ENCODE measurements around the gene LAMB1.
"Not testable (repeated sequence)": the region's sequence is repeated elsewhere in the genome, so short reads cannot be mapped to it uniquely, and the experiment has no call there.

The LAMB1 gene

DNA sequence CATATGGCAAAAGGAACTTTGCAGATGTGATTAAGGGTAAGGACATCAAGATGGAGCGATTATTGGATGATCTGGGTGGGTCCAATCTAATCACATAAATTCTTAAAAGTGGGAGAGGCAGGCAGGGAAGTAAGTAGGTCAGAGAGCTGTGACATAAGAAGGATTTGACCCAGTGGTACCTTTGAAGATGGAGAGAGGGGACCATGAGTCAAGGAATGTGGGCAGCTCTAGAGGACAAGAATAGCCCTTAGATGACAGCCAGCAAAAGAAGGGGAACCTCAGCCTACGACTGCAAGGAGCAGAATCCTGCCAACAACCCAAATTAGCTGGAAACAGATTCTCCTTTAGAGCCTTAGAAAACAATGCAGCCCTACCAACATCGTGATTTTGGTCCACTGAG lies 34.5 kb downstream of the LAMB1 start:
- no peak for DNase-seq

GRCh38 chr7:107967420-107967819 lies 35.5 kb downstream of the LAMB1 start:
- no peak for DNase-seq

DNA sequence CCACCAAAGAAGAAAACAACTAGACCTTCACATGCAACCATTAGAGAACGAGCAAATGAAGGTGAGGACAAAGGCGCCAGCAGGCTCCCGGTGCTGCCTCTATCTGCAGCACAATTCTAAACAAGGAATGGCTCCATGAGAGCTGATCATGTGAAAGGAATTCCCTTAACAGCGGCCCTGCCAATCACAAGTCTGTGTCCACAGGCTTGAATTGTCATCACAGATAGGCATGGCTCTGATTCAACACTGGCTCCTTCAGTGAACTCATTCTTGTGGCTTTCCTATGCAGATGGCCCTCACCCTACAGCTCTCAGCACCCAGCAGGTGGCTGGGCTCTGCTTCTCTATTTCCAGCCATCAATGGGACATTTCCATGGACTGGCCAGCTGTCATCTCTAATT lies 36.2 kb downstream of the LAMB1 start:
- no peak for DNase-seq

DNA sequence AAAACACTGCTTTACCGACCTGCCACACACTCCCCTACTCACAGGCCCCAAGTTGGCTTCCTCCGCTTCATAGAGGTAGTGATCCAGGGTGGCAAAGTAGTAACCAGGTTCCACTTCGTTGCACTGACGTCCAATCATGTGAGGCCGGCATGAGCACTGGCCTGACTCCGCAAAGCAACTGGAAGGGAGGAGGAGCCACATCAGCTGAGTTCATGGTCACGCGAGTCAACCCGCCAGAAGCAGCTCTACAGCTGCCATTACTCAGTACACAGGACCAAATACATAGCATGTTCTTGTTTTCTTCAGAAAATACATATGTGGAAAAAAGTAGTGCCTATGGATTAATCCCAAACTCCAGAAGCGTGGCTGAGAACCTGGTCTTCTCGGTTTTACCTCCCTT lies 38.5 kb downstream of the LAMB1 start:
- no peak for DNase-seq

- no peak for DNase-seq
Observed at GRCh38 chr7:107962817-107963216, 40.1 kb downstream of the LAMB1 start.

GRCh38 chr7:107961405-107961804 lies 41.6 kb downstream of the LAMB1 start:
- DNase-seq: no peak

DNA sequence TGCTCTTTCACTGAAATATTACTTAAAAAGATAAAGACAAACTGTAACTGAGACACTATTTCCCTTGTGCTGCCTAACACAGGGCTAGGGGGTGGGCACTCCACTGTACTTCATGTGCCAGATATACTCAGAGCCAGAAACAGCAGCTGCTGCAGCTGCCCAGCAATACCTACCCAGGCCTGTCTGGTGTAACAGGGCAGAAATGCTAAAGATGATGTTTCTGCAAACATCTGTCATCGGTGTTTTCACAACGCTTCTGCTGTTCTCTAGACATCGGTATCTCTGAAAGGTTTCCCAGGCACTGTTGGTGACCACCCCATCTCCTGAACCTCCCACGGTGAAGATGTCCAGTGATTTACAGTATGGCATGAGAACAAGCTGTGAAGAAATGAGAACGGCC lies 42.7 kb downstream of the LAMB1 start:
- DNase-seq: no peak

- no peak for DNase-seq
Observed at GRCh38 chr7:107959527-107959898, 43.4 kb downstream of the LAMB1 start.

DNA sequence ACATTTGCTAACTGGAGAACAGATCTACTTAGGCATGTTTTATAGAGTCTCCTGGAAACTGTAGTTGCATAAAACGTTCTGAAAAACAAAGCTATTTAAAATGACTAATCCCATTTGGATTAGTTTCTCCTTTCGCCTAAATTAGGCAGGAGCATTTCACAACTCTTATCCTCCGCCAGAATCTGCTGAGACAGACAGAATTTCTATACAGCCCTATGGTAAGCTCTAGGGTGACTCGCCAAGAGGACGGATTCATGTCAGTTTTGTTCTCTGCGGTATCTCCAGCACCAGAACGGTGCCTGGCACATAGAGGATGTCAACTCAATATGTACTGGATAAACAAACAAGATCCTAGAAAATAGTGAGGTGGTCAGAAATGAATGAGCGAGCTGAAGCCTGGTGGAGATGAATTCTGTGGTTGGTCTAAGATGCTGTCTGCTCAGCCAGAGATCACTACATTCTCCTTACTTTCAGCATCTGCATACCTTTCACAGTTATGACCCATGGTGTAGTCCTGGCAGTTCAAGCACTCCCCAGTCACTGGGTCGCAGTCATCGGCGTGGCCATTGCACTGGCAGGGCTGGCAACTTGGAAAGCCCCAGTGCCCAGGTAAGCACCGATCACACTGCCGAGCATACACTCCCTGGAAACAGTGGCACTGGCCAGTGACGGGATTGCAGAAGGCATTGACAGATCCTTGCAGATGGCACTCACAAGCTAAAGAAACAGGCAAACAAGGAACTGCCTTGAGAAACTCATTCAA lies 44.0 kb downstream of the LAMB1 start:
- DNase-seq: no peak

DNA sequence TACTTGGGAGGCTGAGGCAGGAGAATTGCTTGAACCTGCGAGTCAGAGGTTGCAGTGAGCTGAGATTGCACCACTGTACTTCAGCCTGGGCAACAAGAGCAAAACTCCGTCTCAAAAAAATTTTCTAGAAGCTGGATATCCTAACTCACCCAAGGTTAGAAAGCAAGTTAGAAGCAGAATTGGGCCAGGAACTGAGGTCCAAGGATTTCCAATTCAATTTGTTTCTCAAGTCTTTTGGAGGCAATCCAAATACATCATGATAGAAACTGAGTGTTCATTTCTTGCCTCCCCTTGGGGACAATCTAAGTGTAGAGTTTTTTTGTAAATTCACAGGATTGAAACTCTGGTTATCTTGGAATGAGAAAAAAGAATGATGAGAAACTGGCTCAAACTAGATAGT lies 45.5 kb downstream of the LAMB1 start:
- DNase-seq: no peak

DNA sequence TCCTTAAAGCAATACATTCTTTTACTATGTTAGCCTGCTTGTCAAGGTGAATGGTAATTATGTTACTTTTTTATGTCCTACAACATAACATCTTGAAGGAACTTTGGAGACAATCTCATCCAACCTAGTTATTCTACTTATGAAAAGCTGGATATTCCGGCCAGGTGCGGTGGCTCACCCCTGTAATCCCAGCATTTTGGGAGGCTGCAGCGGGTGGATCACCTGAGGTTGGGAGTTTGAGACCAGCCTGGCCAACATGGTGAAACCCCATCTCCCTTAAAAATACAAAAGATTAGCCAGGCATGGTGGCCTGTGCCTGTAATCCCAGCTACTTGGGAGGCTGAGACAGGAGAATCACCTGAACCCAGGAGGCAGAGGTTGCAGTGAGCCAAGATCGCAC lies 46.0 kb downstream of the LAMB1 start:
- not testable (repeated sequence) for DNase-seq

GRCh38 chr7:107955394-107955793 lies 47.6 kb downstream of the LAMB1 start:
- DNase-seq: no peak

DNA sequence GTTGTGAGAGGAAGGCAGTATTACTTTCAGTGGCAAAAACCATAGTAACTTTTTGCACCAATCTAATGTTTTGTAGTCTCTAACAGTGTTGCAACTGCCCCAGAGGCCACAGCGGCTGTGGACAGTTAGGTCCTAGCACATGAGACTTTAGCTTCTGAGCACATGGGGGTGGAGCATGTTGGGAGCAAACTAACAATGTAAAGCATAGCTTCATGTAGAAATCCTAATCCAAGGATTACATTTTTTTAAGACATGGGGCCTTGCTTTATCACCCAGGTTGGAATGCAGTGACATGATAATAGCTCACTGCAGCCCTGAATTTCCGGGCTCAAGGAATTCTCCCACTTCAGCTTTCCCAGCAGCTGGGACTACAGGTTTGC lies 49.0 kb downstream of the LAMB1 start:
- DNase-seq: no peak

DNA sequence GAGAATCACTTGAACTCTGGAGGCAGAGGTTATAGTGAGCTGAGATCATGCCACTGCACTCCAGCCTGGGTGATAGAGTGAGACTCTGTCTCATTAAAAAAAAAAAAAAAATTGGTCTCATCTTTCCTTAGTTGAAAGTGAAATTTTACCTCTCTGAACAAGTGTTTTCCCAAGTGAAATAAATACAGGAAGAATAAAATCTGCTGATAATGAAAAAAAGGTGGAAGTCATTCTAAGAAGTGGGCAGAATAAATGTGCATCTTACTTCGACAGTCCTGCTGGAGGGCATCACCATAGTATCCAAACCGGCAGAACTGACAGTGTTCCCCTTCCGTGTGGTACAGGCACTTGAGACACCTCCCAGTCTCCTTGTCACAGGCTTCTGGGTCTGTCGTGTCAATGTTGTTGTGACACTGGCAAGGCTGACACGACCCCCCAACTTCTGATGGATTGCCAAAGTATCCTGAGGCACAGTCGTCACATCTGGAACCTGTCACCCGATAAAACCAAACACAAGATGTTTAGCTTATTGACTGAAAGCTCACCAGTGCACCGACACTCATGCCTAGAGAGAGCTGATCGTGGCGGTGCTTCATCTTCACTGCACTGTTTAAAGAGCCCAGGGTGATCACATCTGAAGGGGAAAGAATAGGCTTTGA lies 49.6 kb downstream of the LAMB1 start:
- DNase-seq: no peak

DNA sequence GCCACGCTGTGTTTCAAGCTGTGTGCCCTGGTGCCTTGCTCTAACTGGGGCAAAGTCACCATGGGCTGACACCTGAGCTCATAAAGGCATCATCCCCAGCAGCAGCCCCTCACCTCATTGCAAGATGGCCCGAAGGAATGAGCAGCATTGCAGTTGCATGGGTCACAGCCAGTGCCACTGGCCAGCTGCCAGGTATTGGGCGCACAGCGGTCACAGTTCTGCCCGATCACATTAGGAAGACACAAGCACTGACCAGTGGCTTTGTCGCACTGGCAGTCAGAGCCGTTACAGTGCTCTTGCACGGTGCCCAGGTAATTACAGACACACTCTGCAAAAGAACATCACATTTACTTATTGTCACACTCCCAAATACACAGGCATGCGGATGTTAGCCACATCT lies 51.1 kb downstream of the LAMB1 start:
- DNase-seq: no peak

- no peak for DNase-seq
Observed at GRCh38 chr7:107951172-107951787, 51.7 kb downstream of the LAMB1 start.

- DNase-seq: no peak
Observed at GRCh38 chr7:107949443-107949935, 53.5 kb downstream of the LAMB1 start.

DNA sequence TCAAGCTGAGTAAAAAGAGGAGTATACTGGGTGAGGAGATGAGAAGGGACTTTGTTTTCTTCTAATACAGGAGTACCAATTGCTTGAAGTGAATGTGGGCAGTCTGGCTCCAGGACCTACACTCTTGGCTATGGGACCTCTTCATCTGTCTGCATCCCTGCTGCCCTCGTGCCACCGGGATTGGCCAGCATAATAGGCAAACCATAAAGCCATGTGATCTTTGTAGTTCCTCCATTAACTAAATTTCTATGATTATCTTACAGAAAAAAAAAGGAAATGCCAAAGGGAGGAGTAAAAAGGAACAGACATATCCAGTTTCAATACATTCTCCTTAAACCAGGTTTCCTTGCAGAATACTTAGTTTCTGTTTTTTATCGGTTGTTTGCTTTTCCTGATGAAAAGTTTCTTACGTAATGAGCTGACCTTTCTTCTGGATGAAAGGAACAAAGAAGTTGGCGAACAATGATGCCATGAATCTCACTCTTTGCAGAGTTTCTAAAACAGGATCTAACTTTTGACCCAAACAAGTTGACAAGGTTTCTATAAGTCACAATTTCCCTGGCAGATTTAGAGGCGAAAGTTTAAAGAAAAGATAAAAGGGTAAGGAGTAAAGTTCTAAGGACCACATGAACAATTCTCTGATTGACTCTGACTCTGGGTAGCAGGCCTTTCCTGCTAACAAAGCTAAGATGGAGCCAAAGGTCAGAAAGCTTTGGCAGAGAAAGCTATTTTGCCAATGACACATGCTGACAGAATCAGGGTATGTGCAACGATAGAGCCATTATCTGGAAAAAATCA lies 54.1 kb downstream of the LAMB1 start:
- no peak for DNase-seq

DNA sequence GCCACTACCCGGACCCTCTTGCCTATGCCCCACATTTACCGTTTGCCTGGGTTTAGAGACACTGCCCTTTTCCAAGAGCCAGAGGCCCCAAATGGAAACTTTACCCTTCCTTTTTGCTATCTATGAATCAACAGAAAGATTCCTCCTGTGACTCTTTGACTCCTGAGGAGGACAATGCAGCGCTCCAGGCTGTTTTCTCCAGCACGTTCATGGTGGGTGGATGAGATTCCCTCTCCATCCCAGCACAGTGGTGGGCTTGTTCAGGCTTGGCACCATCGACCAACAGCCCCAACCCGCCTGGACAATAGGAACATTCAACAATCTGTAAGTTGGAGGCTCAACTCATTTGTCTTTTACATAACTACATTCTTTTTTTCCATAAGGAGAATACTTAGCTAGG lies 56.1 kb downstream of the LAMB1 start:
- no peak for DNase-seq

GRCh38 chr7:107946451-107946850 lies 56.5 kb downstream of the LAMB1 start:
- DNase-seq: no peak

DNA sequence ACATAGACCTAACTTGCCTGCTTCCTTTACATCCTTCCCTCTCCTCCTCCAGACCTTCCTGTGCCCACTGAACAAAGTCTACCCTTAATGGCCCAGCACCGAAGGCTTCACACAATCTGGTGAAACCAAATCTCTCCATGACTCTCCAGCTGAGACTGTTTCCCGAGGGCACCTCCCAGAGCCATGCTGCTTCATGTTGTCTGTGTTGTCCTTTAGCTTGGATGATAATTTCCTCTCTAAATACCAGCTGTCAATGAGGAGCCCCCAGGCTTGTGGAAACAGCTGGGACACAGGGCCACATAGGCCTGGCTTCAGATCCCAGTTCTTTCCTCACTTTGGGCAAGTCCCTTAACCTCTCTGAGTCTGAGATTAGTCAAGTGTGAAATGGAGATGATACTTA lies 57.6 kb downstream of the LAMB1 start:
- DNase-seq: no peak

DNA sequence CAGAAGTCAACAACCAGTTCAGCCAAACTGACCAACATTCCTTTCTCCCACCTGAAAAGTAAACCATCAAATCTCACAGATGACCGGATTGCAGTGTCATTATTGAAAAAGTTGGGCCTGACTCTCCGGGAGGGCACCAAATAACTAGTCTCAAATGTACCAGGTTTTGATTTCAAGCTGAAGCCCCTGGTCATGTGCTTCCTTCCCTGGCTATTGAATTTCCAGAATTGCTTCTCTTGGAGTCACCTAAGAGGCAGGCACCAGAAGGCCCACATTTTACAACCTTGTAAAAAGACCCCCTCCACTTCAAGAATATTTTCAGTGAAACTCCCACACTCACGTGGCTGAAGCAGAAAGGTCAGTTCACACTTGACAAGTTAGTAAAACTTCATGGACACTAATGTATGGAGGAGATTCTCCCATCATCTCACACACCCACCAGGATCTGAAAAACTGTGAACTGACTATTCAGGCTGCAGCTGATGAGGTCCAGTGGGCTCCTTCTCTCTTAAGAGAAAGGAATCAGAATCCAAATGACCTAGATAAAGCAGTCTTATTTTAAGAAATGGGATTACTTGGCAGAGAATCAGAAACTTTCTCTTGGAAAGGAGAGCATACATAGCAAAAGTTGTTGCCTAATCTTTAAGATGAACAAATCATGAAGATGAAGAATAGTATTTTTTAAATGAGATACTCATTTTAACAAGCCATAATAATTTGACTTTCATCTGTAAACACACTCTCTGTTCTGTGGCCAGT lies 58.4 kb downstream of the LAMB1 start:
- DNase-seq: no peak

DNA sequence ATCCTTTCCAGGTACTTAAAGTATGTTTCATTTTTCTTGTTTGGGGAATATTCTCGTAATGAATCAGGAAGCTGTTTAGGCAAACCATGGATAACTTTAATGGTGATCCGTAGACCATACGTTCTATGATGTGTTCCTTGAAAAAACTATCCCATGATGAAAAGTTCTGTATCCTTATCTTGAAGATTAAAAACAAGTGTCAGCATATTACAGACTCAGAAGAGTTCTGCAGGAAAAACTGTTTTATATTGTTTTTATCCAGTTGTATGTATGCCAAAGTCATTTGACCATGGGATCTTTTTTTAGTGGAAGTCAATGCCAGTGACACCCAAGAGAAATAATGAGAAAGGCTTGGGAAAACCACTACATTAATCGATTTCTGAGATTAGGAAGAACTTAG lies 59.9 kb downstream of the LAMB1 start:
- no peak for DNase-seq

All from NCI-H2081 treated with DMSO at 0.1 percent for 48 hours (cell line).